ENCODE results near the gene TICRR. TPM values are rescaled to one million over a fixed set of nuclear protein-coding genes. Genes with fewer than 3 reads are reported as not detected.
"Not testable (repeated sequence)": the region's sequence is repeated elsewhere in the genome, so short reads cannot be mapped to it uniquely, and the experiment has no call there.

Gene TICRR
- polyA plus RNA-seq, 10 donors, result 3.4 to 7.3 (median 4.6) TPM

- DNase-seq, result no peak
Observed at GRCh38 chr15:89559769-89560264, 15.5 kb upstream of the TICRR start.

GRCh38 chr15:89566181-89566580 lies 9.1 kb upstream of the TICRR start:
- DNase-seq, result peak in 2 of 3 donors; percentile 35 to 55

- DNase-seq, result no peak
Observed at GRCh38 chr15:89566621-89567294, 8.5 kb upstream of the TICRR start.

- DNase-seq, result no peak
Observed at GRCh38 chr15:89569090-89569745, 6.1 kb upstream of the TICRR start.

- DNase-seq, result peak in 1 of 3 donors; percentile 42
Observed at GRCh38 chr15:89575656-89576416, 567 bp downstream of the TICRR start.

- peak in 1 of 3 donors; percentile 9 for DNase-seq
Observed at GRCh38 chr15:89576417-89576773, 1.1 kb downstream of the TICRR start.

- DNase-seq, result no peak
Observed at GRCh38 chr15:89577776-89578115, 2.5 kb downstream of the TICRR start.

GRCh38 chr15:89578146-89578545 lies 2.9 kb downstream of the TICRR start:
- DNase-seq, result no peak

GRCh38 chr15:89580747-89581146 lies 5.5 kb downstream of the TICRR start:
- DNase-seq, result not testable (repeated sequence)

GRCh38 chr15:89586651-89587050 lies 11.4 kb downstream of the TICRR start:
- no peak for DNase-seq

GRCh38 chr15:89587955-89588354 lies 12.7 kb downstream of the TICRR start:
- DNase-seq, result no peak

GRCh38 chr15:89591834-89592233 lies 16.6 kb downstream of the TICRR start:
- no peak for DNase-seq

GRCh38 chr15:89593018-89593417 lies 17.7 kb downstream of the TICRR start:
- no peak for DNase-seq

GRCh38 chr15:89599021-89599420 lies 23.8 kb downstream of the TICRR start:
- no peak for DNase-seq

- DNase-seq, result no peak
Observed at GRCh38 chr15:89611317-89611716, 36.0 kb downstream of the TICRR start.

GRCh38 chr15:89613031-89613430 lies 37.8 kb downstream of the TICRR start:
- no peak for DNase-seq

- DNase-seq, result no peak
Observed at GRCh38 chr15:89614164-89614563, 38.9 kb downstream of the TICRR start.

- no peak for DNase-seq
Observed at GRCh38 chr15:89615135-89615534, 39.9 kb downstream of the TICRR start.

GRCh38 chr15:89616228-89616627 lies 41.0 kb downstream of the TICRR start:
- no peak for DNase-seq

- DNase-seq, result no peak
Observed at GRCh38 chr15:89621547-89621946, 46.3 kb downstream of the TICRR start.

- DNase-seq, result no peak
Observed at GRCh38 chr15:89623165-89623564, 47.9 kb downstream of the TICRR start.

- no peak for DNase-seq
Observed at GRCh38 chr15:89625716-89626115, 50.4 kb downstream of the TICRR start.
